Measurements from ENCODE around the gene EOLA1.
"Not testable (repeated sequence)": the region's sequence is repeated elsewhere in the genome, so short reads cannot be mapped to it uniquely, and the experiment has no call there.

DNA sequence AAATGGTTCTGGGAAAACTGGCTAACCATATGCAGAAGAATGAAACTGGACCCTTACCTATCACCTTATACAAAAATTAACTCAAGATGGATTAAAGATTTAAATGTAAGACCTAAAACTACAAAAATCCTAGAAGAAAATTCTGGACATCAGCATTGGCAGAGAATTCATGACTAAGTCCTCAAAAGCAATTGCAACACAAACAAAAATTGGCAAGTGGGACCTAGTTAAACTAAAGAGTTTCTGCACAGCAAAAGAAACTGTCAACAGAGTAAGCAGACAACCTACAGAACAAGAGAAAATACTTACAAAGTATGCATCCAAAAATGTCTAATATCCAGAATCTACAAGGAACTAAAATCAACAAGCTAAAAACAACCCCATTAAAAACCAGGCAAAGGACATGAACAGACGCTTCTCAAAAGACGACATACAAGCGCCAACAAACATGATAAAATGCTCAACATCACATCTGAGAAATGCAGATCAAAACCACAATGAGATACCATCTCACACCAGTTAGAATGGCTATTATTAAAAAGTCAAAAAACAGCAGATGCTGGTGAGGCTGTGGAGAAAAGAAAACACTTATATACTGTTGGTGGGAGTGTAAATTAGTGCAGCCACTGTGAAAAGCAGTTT lies 20.1 kb upstream of the EOLA1 start:
- not testable (repeated sequence) for TF ChIP-seq CTCF (conservative IDR thresholded peaks at IDR 0.05); EZH2 (IDR thresholded peaks at IDR 0.05; ENCODE audit: low read depth)
